Neural progenitor cell (in vitro differentiated cells): ENCODE measurements around the gene ARHGAP42. TPM values are rescaled to one million over a fixed set of nuclear protein-coding genes. Genes with fewer than 3 reads are reported as not detected.

Experiments used
- DNase-seq: peaks from one replicate; pipeline ENCODE4 v3.0.0-alpha.2; 2016; ENCODE audit warnings: low spot score
- H2AFZ ChIP-seq: fragments of 200-600 bp; sonication (generic); replicated peaks from 2 replicates; pipeline ENCODE4 v1.6.1; 2016; ENCODE audit warnings: antibody characterized with exemption
- H3F3A ChIP-seq: fragments of 200-600 bp; sonication (generic); 2 replicates; pipeline ENCODE4 v1.6.1; 2016; ENCODE audit warnings: antibody characterized with exemption, low read depth
- H3K27ac ChIP-seq: fragments of 200-600 bp; sonication (generic); 2 replicates; pipeline ENCODE4 v1.5.1; 2016; ENCODE audit warnings: mild to moderate bottlenecking
- H3K27me3 ChIP-seq: fragments of 200-600 bp; sonication (generic); 2 replicates; pipeline ENCODE4 v1.6.1; 2016; ENCODE audit warnings: mild to moderate bottlenecking, moderate library complexity
- H3K36me3 ChIP-seq: fragments of 200-600 bp; sonication (generic); 2 replicates; pipeline ENCODE4 v1.5.1; 2016
- H3K4me1 ChIP-seq: fragments of 200-600 bp; sonication (generic); 2 replicates; pipeline ENCODE4 v1.6.1; 2016; ENCODE audit warnings: mixed run types
- H3K4me2 ChIP-seq: fragments of 200-600 bp; sonication (generic); 2 replicates; pipeline ENCODE4 v1.6.1; 2016
- H3K4me3 ChIP-seq: fragments of 200-600 bp; sonication (generic); 2 replicates; pipeline ENCODE4 v1.5.1; 2016
- H3K79me2 ChIP-seq: fragments of 200-600 bp; sonication (generic); 2 replicates; pipeline ENCODE4 v1.6.1; 2016; ENCODE audit warnings: low read depth
- H3K9ac ChIP-seq: fragments of 200-600 bp; sonication (generic); 2 replicates; pipeline ENCODE4 v1.6.1; 2016
- H3K9me3 ChIP-seq: fragments of 200-600 bp; sonication (generic); 2 replicates; pipeline ENCODE4 v1.5.1; 2016; ENCODE audit warnings: low read depth
- H4K20me1 ChIP-seq: fragments of 200-600 bp; sonication (generic); 2 replicates; pipeline ENCODE4 v1.6.1; 2016; ENCODE audit warnings: low read depth
- H3K27ac Mint-ChIP-seq: 3 replicates; pipeline ENCODE4 v1.8.0; 2021; ENCODE audit warnings: mixed read lengths
- H3K27me3 Mint-ChIP-seq: 2 replicates; pipeline ENCODE4 v1.8.0; 2022; ENCODE audit warnings: low read depth, mild to moderate bottlenecking, inconsistent platforms, moderate library complexity, mixed read lengths; ENCODE audit not compliant: insufficient read depth
- H3K36me3 Mint-ChIP-seq: 3 replicates; pipeline ENCODE4 v1.8.0; 2021; ENCODE audit warnings: mixed read lengths
- H3K4me1 Mint-ChIP-seq: 3 replicates; pipeline ENCODE4 v1.8.0; 2021; ENCODE audit warnings: mixed read lengths
- H3K4me3 Mint-ChIP-seq: 3 replicates; pipeline ENCODE4 v1.8.0; 2021; ENCODE audit warnings: mild to moderate bottlenecking, moderate library complexity, mixed read lengths
- H3K9me3 Mint-ChIP-seq: 3 replicates; pipeline ENCODE4 v1.8.0; 2020; ENCODE audit warnings: mixed read lengths
- EZH2 ChIP-seq: fragments of 200-600 bp; sonication (generic); IDR thresholded peaks from 2 replicates; pipeline ENCODE4 v1.6.1; 2017; ENCODE audit warnings: antibody characterized with exemption, mild to moderate bottlenecking, moderate library complexity
- EZH2phosphoT487 ChIP-seq: fragments of 200-600 bp; sonication (generic); IDR thresholded peaks from 2 replicates; pipeline ENCODE4 v1.6.1; 2017; ENCODE audit warnings: antibody characterized with exemption
- total RNA-seq: library from RNA; depleted of rRNA; stranded (reverse); fragments of >200 nt; gene quantifications from 2 replicates; pipeline ENCODE4 v1.2.3, GENCODE V29; 2015; ENCODE audit warnings: low replicate concordance
- TF ChIP-seq, protein P1 (sequence below): fragments of 200-600 bp; sonication (generic); IDR thresholded peaks from 2 replicates; pipeline ENCODE4 v1.5.1; 2017; ENCODE audit warnings: antibody characterized with exemption, mild to moderate bottlenecking

The ARHGAP42 gene
- total RNA-seq, 1 donor from 2014 or later, result 31.0 TPM

GRCh38 chr11:100990931-100991330, 303.8 kb downstream of the ARHGAP42 start:
- Mint-ChIP-seq H3K9me3 (no peaks in the 10 kb centered on the region), H3K36me3 (no peaks in the 10 kb centered on the region)

GRCh38 chr11:100991541-100991940, 304.5 kb downstream of the ARHGAP42 start:
- Mint-ChIP-seq H3K27ac (no peak overlapping the region), H3K4me3 (no peak overlapping the region), H3K27me3 (peaks cover 2% of the 10 kb centered on the region), H3K9me3 (no peaks in the 10 kb centered on the region), H3K4me1 (no peaks in the 10 kb centered on the region), H3K36me3 (no peaks in the 10 kb centered on the region)
- H4K20me1 ChIP-seq, result no peaks in the 10 kb centered on the region
- H3K27ac ChIP-seq, result no peak overlapping the region
- H3K79me2 ChIP-seq, result no peaks in the 10 kb centered on the region
- no peak for DNase-seq
- TF ChIP-seq EZH2phosphoT487 (no peak), EZH2 (no peak)
- TF ChIP-seq, protein P1, sequence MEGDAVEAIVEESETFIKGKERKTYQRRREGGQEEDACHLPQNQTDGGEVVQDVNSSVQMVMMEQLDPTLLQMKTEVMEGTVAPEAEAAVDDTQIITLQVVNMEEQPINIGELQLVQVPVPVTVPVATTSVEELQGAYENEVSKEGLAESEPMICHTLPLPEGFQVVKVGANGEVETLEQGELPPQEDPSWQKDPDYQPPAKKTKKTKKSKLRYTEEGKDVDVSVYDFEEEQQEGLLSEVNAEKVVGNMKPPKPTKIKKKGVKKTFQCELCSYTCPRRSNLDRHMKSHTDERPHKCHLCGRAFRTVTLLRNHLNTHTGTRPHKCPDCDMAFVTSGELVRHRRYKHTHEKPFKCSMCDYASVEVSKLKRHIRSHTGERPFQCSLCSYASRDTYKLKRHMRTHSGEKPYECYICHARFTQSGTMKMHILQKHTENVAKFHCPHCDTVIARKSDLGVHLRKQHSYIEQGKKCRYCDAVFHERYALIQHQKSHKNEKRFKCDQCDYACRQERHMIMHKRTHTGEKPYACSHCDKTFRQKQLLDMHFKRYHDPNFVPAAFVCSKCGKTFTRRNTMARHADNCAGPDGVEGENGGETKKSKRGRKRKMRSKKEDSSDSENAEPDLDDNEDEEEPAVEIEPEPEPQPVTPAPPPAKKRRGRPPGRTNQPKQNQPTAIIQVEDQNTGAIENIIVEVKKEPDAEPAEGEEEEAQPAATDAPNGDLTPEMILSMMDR, result no peak
- no peaks in the 10 kb centered on the region for H3K27me3 ChIP-seq
- no peak overlapping the region for H2AFZ ChIP-seq
- H3K9ac ChIP-seq, result no peak overlapping the region
- H3K4me2 ChIP-seq, result no peak overlapping the region
- H3F3A ChIP-seq, result no peaks in the 10 kb centered on the region
- no peaks in the 10 kb centered on the region for H3K9me3 ChIP-seq
- H3K36me3 ChIP-seq, result no peaks in the 10 kb centered on the region
- H3K4me3 ChIP-seq, result no peak overlapping the region
- no peaks in the 10 kb centered on the region for H3K4me1 ChIP-seq

More at GRCh38 chr11:100990931-100991330, 303.8 kb downstream of the ARHGAP42 start:
- Histone ChIP-seq H3K79me2 (no peaks in the 10 kb centered on the region), H3K4me3 (no peak overlapping the region), H4K20me1 (no peaks in the 10 kb centered on the region), H2AFZ (no peak overlapping the region), H3F3A (no peaks in the 10 kb centered on the region), H3K27ac (no peak overlapping the region), H3K9me3 (no peaks in the 10 kb centered on the region), H3K27me3 (no peaks in the 10 kb centered on the region), H3K4me2 (no peak overlapping the region), H3K9ac (no peak overlapping the region), H3K36me3 (no peaks in the 10 kb centered on the region), H3K4me1 (no peaks in the 10 kb centered on the region)
- no peaks in the 10 kb centered on the region for H3K4me1 Mint-ChIP-seq
- no peak overlapping the region for H3K27ac Mint-ChIP-seq
- no peak for TF ChIP-seq EZH2
- TF ChIP-seq, protein P1, result no peak
- no peak for TF ChIP-seq EZH2phosphoT487
- peaks cover 2% of the 10 kb centered on the region for H3K27me3 Mint-ChIP-seq
- no peak for DNase-seq
- H3K4me3 Mint-ChIP-seq, result no peak overlapping the region

DNA sequence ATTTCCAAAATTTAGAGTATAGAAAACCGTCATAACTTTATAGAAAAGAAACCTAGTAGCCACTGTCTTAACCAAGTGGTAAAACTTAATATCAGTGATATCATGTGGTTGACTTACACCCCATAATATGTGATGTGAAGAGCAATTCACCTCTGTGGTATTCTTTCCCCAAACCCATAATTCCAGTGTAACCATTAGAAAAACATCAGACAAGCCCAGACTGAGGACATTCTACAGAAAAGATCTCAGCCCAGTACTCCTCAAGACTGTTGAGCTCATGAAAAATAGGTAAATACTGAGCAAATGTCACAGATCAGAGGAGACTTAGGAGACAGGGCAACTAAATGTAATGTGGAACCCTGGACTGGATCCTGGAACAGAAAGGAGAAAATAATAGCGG, 307.9 kb downstream of the ARHGAP42 start:
- Histone ChIP-seq H3K36me3 (no peaks in the 10 kb centered on the region), H3K27me3 (no peaks in the 10 kb centered on the region), H3K4me1 (no peaks in the 10 kb centered on the region), H3K4me2 (no peak overlapping the region), H4K20me1 (no peaks in the 10 kb centered on the region), H3K27ac (no peak overlapping the region), H3K9ac (no peak overlapping the region), H3F3A (no peaks in the 10 kb centered on the region), H3K4me3 (no peak overlapping the region), H3K9me3 (no peaks in the 10 kb centered on the region), H2AFZ (no peak overlapping the region), H3K79me2 (no peaks in the 10 kb centered on the region)
- no peak overlapping the region for H3K4me3 Mint-ChIP-seq
- no peak for DNase-seq
- H3K36me3 Mint-ChIP-seq, result no peaks in the 10 kb centered on the region
- TF ChIP-seq EZH2phosphoT487 (no peak), EZH2 (no peak)
- TF ChIP-seq, protein P1, result no peak
- peaks cover 2% of the 10 kb centered on the region for H3K27me3 Mint-ChIP-seq
- no peak overlapping the region for H3K27ac Mint-ChIP-seq
- H3K4me1 Mint-ChIP-seq, result peaks cover 8% of the 10 kb centered on the region
- no peaks in the 10 kb centered on the region for H3K9me3 Mint-ChIP-seq
